Bronchial epithelial cell (primary cell): ENCODE results near the gene ANKS1B. TPM values are rescaled to one million over a fixed set of nuclear protein-coding genes. Genes with fewer than 3 reads are reported as not detected.

Source experiments
- DNase-seq: peaks from one replicate; pipeline ENCODE4 v3.0.0-alpha.2; 2010; ENCODE audit warnings: low read depth
- FAIRE-seq: peaks from 2 replicates; lab custom pipeline; 2011; peaks lifted over from hg19 to GRCh38; lab: Jason Lieb, UNC
- H3K27me3 ChIP-seq: 2 replicates; pipeline ENCODE4 v1.5.1; 2011; ENCODE audit warnings: low read length; ENCODE audit not compliant: control insufficient read depth, insufficient read depth
- H3K36me3 ChIP-seq: 2 replicates; pipeline ENCODE4 v1.5.1; 2011; ENCODE audit warnings: low read length; ENCODE audit not compliant: control insufficient read depth, insufficient read depth
- H3K4me3 ChIP-seq: 2 replicates; pipeline ENCODE4 v1.5.1; 2011; ENCODE audit warnings: mild to moderate bottlenecking, low read depth, low read length, control low read depth
- CTCF ChIP-seq: IDR thresholded peaks from 2 replicates; pipeline ENCODE4 v1.5.1; 2011; ENCODE audit warnings: mild to moderate bottlenecking, moderate library complexity, low read length, control low read depth, inconsistent platforms; ENCODE audit not compliant: insufficient read depth, severe bottlenecking
- total RNA-seq: library from RNA; depleted of rRNA; stranded (reverse); fragments of >200 nt; gene quantifications from 2 replicates; pipeline ENCODE4 v1.2.1, GENCODE V29; 2014

ANKS1B gene
- total RNA-seq, 1 donor from 2014 or later = 0.26 TPM

- no peak for FAIRE-seq
- DNase-seq = no peak
- H3K27me3 ChIP-seq = no peaks in the 10 kb centered on the region
- peaks cover 9% of the 10 kb centered on the region for H3K36me3 ChIP-seq
- H3K4me3 ChIP-seq = no peak overlapping the region
- TF ChIP-seq CTCF = no peak
These were observed 1254.3 kb downstream of the ANKS1B start for GRCh38 chr12:98730412-98730811.

GRCh38 chr12:98727196-98727595, 1257.5 kb downstream of the ANKS1B start:
- FAIRE-seq = no peak
- peaks cover 11% of the 10 kb centered on the region for H3K36me3 ChIP-seq

GRCh38 chr12:98725476-98726247, 1259.1 kb downstream of the ANKS1B start:
- Histone ChIP-seq H3K27me3 (no peaks in the 10 kb centered on the region), H3K36me3 (peaks cover 10% of the 10 kb centered on the region), H3K4me3 (no peak overlapping the region)
- FAIRE-seq = no peak
- peak; percentile 44 for TF ChIP-seq CTCF
- peak; percentile 45 for DNase-seq

More at GRCh38 chr12:98727196-98727595, 1257.5 kb downstream of the ANKS1B start:
- DNase-seq = no peak
- no peak for TF ChIP-seq CTCF
- no peaks in the 10 kb centered on the region for H3K27me3 ChIP-seq
- no peak overlapping the region for H3K4me3 ChIP-seq

GRCh38 chr12:98724384-98725155, 1260.2 kb downstream of the ANKS1B start:
- FAIRE-seq = no peak
- Histone ChIP-seq H3K27me3 (no peaks in the 10 kb centered on the region), H3K36me3 (peaks cover 10% of the 10 kb centered on the region), H3K4me3 (no peak overlapping the region)
- no peak for DNase-seq
- TF ChIP-seq CTCF = no peak

- no peak for FAIRE-seq
- no peak for TF ChIP-seq CTCF
- H3K36me3 ChIP-seq = peaks cover 4% of the 10 kb centered on the region
- no peak overlapping the region for H3K4me3 ChIP-seq
- no peaks in the 10 kb centered on the region for H3K27me3 ChIP-seq
- no peak for DNase-seq
These were observed 1263.5 kb downstream of the ANKS1B start for GRCh38 chr12:98721204-98721702.
